ENCODE results near the gene PCA3.
"Not testable (repeated sequence)": the region's sequence is repeated elsewhere in the genome, so short reads cannot be mapped to it uniquely, and the experiment has no call there.

The PCA3 gene

GRCh38 chr9:76764138-76764537 lies at the start of gene PCA3:
Gene PCA3, plus strand, starts transcription at chr9:76764438.
- DNase-seq (ENCODE audit: low spot score), result no peak

- DNase-seq (ENCODE audit: low spot score), result no peak
These were observed 48.1 kb upstream of the PCA3 start for GRCh38 chr9:76716085-76716672.

DNA sequence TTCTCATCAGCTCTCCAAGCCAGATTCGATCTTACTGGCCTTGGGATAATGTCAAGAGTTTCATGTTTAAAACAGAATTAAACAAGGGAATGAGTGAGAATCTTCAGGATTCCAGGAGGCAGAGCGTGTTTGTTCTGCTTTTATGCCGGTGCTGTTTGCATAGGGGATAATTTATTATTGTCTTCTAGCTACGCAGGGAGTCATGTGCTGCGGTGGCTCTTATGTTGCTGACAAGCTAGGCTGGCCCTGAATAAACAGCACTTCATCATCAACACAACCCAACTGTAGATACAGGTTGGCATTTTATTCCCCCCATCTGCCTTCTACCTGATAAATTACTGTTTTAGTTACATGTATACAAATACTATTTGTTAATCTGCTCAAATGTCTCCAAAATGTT lies 47.1 kb upstream of the PCA3 start:
- no peak for DNase-seq (ENCODE audit: low spot score)

DNA sequence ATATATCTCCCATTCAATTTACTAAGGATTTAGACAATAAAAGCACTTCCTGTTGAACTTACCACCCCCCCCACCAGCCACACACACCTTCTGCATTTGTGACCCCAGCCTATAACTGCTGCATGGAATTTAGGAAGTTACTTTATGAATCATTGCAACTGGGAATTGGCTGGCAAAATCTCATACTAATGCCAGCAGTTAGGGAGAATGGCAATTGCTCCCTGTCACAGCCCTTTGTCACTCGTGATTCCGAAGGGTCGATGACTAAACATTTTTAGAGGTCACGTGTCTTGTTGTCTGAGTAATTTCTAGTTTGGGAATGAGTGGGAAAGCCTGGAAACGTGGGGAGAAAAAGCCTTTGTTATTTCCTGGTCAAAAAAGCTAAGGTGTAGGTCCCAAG lies 46.6 kb upstream of the PCA3 start:
- no peak for DNase-seq (ENCODE audit: low spot score)

GRCh38 chr9:76718166-76718565 lies 46.1 kb upstream of the PCA3 start:
- no peak for DNase-seq (ENCODE audit: low spot score)

GRCh38 chr9:76720245-76720644 lies 44.0 kb upstream of the PCA3 start:
- no peak for DNase-seq (ENCODE audit: low spot score)

GRCh38 chr9:76725011-76725546 lies 39.2 kb upstream of the PCA3 start:
- DNase-seq (ENCODE audit: low spot score), result no peak

GRCh38 chr9:76725885-76726284 lies 38.4 kb upstream of the PCA3 start:
- no peak for DNase-seq (ENCODE audit: low spot score)

- DNase-seq (ENCODE audit: low spot score), result no peak
These were observed 35.1 kb upstream of the PCA3 start for GRCh38 chr9:76729116-76729515.

DNA sequence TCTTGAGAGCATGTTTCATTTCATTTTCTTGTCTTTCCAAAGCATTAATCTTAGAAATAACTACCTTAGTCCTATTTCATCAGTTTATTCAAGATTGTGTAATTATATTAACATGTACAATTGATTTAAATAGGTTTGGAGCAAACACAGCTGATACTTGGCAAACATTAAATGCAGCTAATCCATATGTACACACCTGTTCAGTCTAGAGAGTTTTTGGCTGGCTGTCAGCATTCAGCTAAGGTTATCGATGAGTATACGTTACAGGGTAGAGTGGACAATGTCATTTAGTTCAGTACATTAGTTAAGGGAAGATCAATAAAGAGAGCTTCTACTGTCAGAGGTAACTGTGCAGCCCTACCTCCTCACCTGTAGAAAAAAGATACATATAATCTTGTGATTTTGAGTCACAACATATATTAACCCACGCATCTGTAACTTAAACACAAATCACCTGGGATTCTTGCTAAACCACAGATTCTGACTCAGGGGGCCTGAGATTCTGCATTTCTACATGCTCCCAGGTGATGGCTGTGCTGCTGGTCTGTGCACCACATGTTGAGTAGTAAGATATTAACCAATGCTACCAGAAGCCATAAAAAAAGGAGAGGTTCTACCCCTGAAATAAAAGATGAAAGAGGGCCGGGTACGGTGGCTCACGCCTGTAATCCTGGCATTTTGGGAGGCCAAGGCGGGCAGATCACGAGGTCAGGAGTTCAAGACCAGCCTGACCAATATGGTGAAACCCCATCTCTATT lies 34.1 kb upstream of the PCA3 start:
- DNase-seq (ENCODE audit: low spot score), result no peak

DNA sequence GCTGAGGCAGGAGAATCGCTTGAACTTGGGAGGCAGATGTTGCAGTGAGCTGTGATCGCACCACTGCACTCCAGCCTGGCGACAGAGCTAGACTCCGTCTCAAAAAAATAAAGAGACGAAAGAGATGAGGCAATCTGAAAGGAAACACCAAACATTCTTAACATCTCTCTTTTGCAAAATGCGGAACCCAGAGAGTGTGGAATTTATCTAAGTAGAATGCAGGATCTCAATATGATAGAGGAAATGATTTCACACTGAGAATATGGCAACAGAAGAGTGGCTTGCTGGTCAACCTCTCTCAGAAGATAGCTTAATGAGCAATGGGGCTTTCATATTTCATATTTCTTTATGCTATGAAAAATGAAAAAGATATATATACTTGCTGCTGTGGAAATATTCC lies 33.4 kb upstream of the PCA3 start:
- DNase-seq (ENCODE audit: low spot score), result no peak

DNA sequence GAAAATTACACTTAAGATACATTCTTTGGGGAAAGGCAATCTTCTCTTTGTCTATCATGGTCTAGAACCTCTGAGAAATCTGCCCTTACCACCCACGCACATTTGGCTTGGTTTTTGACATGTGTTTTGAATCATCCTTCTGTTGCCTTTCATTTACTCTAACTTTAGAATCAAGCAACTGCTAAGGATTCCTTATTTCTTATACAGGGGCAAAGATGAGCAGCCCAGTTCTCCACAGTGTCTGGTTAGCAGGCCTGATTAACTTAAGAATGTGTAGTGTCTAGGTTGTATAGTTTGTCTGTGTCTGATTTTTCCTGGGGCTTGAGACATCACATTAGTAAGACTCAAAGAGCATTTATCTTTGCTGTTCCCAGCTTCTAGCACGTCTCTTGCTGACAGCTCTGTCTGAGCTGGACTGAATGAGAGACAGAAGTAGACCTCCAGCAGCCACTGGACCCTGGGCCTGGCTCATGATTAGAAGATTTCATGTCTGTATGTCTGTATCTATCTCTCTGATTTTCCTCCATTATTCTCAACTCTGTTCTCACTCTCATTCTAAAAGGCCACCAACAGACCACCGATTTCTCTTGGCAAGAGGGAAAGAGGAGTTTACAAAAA lies 31.8 kb upstream of the PCA3 start:
- DNase-seq (ENCODE audit: low spot score), result no peak

DNA sequence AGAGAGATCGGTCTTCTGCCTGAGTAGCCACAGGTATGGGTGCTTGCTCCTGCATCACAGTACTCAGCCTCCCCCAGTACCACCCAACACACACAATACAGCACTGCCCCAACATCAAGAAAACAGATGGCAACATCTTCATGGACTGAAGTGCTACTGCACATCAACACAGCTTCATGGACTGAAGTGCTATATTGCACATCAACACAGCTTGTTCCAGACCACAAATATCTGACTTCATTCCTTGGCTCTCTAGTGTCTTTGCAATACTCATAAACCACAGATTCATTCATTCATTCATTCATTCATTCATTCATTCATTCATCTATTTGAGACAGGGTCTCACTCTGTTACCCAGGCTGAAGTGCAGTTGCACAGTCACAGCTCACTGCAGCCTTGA lies 31.1 kb upstream of the PCA3 start:
- DNase-seq (ENCODE audit: low spot score), result no peak

- no peak for DNase-seq (ENCODE audit: low spot score)
These were observed 29.5 kb upstream of the PCA3 start for GRCh38 chr9:76734716-76735115.

DNA sequence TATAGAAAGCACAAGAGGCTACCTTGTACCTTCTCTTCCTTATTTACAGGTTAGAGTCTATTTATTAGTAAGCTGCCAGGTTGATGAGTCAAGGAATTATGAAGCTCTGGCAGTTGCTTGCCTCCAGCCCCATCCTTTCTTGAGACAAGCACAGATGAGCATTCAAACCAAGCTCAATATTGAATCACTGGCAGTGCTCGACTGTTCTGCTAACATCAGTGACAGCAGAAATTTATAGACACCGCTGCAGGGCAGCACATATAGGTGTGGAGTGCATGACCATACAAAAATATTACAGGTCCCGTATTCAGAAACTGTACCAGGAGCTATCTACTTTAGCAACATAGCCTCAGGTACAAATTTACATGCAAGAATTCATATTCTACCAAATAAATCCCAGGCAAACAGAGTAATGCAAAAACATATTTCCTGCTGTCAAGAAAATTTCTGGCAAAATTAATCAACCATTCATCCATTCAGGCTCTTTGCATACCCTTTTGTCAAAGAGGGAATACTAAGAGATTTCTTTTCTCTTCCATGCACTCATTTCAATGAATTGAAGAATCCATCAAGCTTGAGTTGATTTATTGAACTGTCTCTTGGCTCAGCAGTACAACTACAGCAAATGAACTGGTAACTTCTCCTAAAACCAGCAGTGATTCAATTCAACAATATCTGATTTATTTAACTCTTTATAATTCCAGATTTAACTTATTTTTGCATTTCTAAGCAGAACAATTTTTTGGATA lies 26.9 kb upstream of the PCA3 start:
- DNase-seq (ENCODE audit: low spot score), result no peak

GRCh38 chr9:76738402-76738801 lies 25.8 kb upstream of the PCA3 start:
- DNase-seq (ENCODE audit: low spot score), result no peak

DNA sequence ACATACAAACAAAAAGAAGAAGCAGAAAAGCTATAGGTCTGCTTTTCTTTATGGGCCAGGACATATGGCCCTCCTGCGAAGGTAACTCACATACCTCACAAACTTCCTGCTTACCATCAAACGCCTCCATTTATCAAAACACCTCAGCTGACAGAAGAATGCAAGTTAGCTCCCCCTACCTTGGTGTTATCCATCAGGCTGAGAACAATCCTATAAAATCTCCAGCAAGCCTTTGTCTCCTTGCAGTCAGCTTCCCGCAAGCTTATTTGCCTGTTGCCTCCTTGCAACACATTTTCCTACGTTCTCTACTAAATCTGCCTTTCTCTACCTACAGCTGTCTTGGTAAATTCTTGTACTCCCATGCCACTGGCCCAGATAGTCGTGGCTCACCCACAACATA lies 22.7 kb upstream of the PCA3 start:
- DNase-seq (ENCODE audit: low spot score), result no peak

DNA sequence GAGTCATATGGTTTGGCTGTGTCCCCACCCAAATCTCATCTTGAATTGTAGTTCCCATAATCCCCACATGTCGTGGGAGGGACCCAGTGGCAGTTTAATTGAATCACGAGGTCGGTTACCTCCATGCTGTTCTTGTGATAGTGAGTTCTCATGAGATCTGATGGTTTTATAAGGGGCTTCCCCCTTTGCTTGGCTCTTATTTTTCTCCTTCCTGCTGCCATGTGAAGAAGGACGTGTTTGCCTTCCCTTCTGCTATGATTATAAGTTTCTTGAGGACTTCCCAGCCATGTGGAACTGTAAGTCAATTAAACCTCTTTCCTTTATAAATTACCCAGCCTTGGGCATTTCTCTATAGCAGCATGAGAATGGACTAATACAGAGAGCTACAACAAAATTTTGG lies 21.3 kb upstream of the PCA3 start:
- DNase-seq (ENCODE audit: low spot score), result not testable (repeated sequence)

DNA sequence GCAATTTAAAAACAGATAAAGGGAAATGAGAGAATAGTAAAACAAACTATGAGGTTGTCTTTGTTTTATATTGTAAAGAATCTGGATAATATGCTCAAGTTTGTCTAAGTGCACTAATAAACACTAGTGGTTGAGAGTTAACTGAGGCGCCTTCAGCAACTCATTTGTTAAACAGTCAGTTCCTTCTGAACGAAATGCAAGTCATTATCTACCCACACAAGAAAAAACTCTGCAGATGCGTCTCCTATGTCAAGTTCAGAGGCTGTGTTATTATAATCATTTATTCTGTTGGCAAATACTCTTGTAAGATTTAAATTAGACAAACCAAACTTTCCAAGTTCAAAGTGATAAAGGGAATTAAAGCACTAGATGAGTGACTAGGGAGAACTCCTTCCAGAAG lies 20.3 kb upstream of the PCA3 start:
- no peak for DNase-seq (ENCODE audit: low spot score)

DNA sequence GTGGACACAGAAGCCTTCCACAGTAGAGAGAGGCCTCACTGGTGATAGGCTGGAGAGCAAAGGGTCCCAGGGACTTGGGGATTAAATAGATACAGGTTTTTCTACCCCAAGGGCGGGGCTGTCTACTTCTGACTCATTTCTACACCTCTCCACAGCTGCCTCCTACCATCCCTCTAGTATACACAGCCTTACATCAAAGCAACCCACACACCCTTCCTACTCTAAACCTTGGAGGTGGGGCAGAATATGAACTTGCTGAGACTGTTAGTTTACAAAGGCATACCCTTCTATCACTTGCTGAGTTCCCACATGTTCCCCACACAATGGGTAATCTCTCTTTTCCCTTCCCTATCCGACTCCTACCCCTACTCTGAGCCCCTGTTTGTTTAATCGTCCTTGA lies 19.9 kb upstream of the PCA3 start:
- DNase-seq (ENCODE audit: low spot score), result no peak

GRCh38 chr9:76751001-76751400 lies 13.2 kb upstream of the PCA3 start:
- no peak for DNase-seq (ENCODE audit: low spot score)

- DNase-seq (ENCODE audit: low spot score), result no peak
These were observed 8.0 kb upstream of the PCA3 start for GRCh38 chr9:76756268-76756640.
